ENCODE results near the gene NSD1. TPM values are rescaled to one million over a fixed set of nuclear protein-coding genes. Genes with fewer than 3 reads are reported as not detected.

NSD1 gene
- total RNA-seq, 1 donor from 2014 or later, result 32.4 TPM

GRCh38 chr5:177131019-177131320, 2.6 kb upstream of the NSD1 start:
- no peak for DNase-seq (ENCODE audit: low read depth)
- FAIRE-seq, result no peak
- Histone ChIP-seq H3K36me3 (ENCODE audit: control insufficient read depth, insufficient read depth, low read length) (peaks cover 4% of the 10 kb centered on the region), H3K4me3 (ENCODE audit: low read depth, low read length) (no peak overlapping the region), H3K27me3 (ENCODE audit: control insufficient read depth, insufficient read depth, low read length) (no peaks in the 10 kb centered on the region)
- no peak for TF ChIP-seq CTCF (IDR thresholded peaks at IDR 0.05; ENCODE audit: insufficient read depth, low read length, severe bottlenecking)

- no peaks in the 10 kb centered on the region for H3K27me3 ChIP-seq (ENCODE audit: control insufficient read depth, insufficient read depth, low read length)
- H3K36me3 ChIP-seq (ENCODE audit: control insufficient read depth, insufficient read depth, low read length), result peaks cover 4% of the 10 kb centered on the region
- FAIRE-seq (no peak), DNase-seq (ENCODE audit: low read depth) (no peak)
- no peak for TF ChIP-seq CTCF (IDR thresholded peaks at IDR 0.05; ENCODE audit: insufficient read depth, low read length, severe bottlenecking)
- H3K4me3 ChIP-seq (ENCODE audit: low read depth, low read length), result no peak overlapping the region
Measured at GRCh38 chr5:177131352-177132135, 2.0 kb upstream of the NSD1 start.

GRCh38 chr5:177132136-177133095, 1.2 kb upstream of the NSD1 start:
- FAIRE-seq, result no peak
- peak overlapping the region; percentile 71 for H3K4me3 ChIP-seq (ENCODE audit: low read depth, low read length)
- TF ChIP-seq CTCF (IDR thresholded peaks at IDR 0.05; ENCODE audit: insufficient read depth, low read length, severe bottlenecking), result no peak

GRCh38 chr5:177133853-177134696, 502 bp downstream of the NSD1 start:
- no peak for TF ChIP-seq CTCF (IDR thresholded peaks at IDR 0.05; ENCODE audit: insufficient read depth, low read length, severe bottlenecking)
- Histone ChIP-seq H3K27me3 (ENCODE audit: control insufficient read depth, insufficient read depth, low read length) (no peaks in the 10 kb centered on the region), H3K36me3 (ENCODE audit: control insufficient read depth, insufficient read depth, low read length) (peaks cover 4% of the 10 kb centered on the region), H3K4me3 (ENCODE audit: low read depth, low read length) (peak overlapping the region; percentile 71)
- DNase-seq (ENCODE audit: low read depth) (no peak), FAIRE-seq (no peak)

More at GRCh38 chr5:177132136-177133095, 1.2 kb upstream of the NSD1 start:
- no peak for DNase-seq (ENCODE audit: low read depth)
- Histone ChIP-seq H3K27me3 (ENCODE audit: control insufficient read depth, insufficient read depth, low read length) (no peaks in the 10 kb centered on the region), H3K36me3 (ENCODE audit: control insufficient read depth, insufficient read depth, low read length) (peaks cover 4% of the 10 kb centered on the region)

DNA sequence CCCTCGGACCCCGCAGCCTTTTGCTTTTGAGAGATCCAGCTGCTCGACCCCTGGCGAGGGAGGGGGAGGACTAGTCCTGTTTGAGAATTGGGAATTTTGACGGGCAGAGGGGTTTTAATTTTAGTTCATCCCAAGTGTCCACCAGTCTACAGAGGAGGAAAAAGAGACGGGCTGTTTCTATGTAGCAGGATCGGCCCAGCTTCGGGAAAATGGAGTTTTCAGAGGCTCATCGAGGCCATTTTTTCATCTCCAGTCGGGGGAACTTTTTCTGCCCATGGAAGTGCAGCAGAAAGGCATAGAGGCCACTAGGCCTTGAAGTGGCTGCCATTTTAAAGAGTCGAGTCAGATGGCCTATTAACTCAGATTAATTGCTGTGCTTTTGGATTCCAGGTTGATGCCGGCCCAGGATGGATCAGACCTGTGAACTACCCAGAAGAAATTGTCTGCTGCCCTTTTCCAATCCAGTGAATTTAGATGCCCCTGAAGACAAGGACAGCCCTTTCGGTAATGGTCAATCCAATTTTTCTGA, 1.2 kb downstream of the NSD1 start:
- TF ChIP-seq CTCF (IDR thresholded peaks at IDR 0.05; ENCODE audit: insufficient read depth, low read length, severe bottlenecking), result no peak
- peaks cover 4% of the 10 kb centered on the region for H3K36me3 ChIP-seq (ENCODE audit: control insufficient read depth, insufficient read depth, low read length)
- FAIRE-seq, result no peak
- H3K27me3 ChIP-seq (ENCODE audit: control insufficient read depth, insufficient read depth, low read length), result no peaks in the 10 kb centered on the region
- peak overlapping the region; percentile 71 for H3K4me3 ChIP-seq (ENCODE audit: low read depth, low read length)
- no peak for DNase-seq (ENCODE audit: low read depth)
